ENCODE measurements around the gene ARHGAP26. TPM values are rescaled to one million over a fixed set of nuclear protein-coding genes. Genes with fewer than 3 reads are reported as not detected.

ARHGAP26 gene
- total and polyA plus RNA-seq, 4 donors: 5.4 to 52.3 (median 30.4) TPM

DNA sequence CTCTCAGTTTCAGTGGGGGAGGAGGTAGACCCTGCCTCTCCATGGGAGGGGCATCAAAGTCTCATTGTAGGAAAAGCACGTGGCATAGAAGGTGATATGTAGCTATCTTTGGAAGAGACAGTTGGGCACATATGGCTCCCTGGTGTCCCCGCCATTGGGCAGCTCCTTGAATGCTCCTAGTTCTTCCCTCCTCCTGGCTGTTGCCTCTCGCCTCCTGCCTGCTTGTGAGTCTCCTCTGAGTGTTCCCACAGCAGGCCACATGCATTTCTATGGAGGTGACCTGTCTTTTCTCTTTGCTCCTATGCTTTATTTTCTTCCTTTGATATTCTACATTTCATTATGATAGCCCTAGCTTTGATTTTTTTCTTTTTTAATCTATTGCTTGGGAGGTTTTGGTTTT is 138.5 kb downstream of the ARHGAP26 start:
- Histone ChIP-seq H3K9me3 (ENCODE audit: control insufficient read depth in 4 of 4, insufficient read depth in 3 of 4, low read length in 3 of 4) (no peaks in the 10 kb centered on the region), H3K4me1 (ENCODE audit: control insufficient read depth in 5 of 5, insufficient read depth in 5 of 5, low read length in 5 of 5) (peaks cover 0 to 14% (median 3%) of the 10 kb centered on the region in 5 donors), H3K27ac (ENCODE audit: low read depth in 1 of 2, low read length in 1 of 2) (no peak overlapping the region), H3K4me3 (no peak overlapping the region), H3K36me3 (ENCODE audit: control insufficient read depth in 4 of 4, insufficient read depth in 4 of 4, low read length in 4 of 4) (peaks cover 0 to 40% (median 6%) of the 10 kb centered on the region in 4 donors), H3K27me3 (ENCODE audit: control insufficient read depth in 3 of 3, insufficient read depth in 3 of 3, low read length in 2 of 3) (no peaks in the 10 kb centered on the region), H3K9ac (ENCODE audit: insufficient read depth in 1 of 2, low read length in 2 of 2) (no peak overlapping the region)
- DNase-seq (no peak), ATAC-seq (ENCODE audit: insufficient read depth, low FRiP score) (no peak)
- TF ChIP-seq, protein P1, sequence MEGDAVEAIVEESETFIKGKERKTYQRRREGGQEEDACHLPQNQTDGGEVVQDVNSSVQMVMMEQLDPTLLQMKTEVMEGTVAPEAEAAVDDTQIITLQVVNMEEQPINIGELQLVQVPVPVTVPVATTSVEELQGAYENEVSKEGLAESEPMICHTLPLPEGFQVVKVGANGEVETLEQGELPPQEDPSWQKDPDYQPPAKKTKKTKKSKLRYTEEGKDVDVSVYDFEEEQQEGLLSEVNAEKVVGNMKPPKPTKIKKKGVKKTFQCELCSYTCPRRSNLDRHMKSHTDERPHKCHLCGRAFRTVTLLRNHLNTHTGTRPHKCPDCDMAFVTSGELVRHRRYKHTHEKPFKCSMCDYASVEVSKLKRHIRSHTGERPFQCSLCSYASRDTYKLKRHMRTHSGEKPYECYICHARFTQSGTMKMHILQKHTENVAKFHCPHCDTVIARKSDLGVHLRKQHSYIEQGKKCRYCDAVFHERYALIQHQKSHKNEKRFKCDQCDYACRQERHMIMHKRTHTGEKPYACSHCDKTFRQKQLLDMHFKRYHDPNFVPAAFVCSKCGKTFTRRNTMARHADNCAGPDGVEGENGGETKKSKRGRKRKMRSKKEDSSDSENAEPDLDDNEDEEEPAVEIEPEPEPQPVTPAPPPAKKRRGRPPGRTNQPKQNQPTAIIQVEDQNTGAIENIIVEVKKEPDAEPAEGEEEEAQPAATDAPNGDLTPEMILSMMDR (IDR thresholded peaks at IDR 0.05; ENCODE audit: control extremely low read depth, extremely low read depth): no peak
- WGBS, 2 donors: 91 to 98% methylated on average over 3 of the region's 3 CpGs

DNA sequence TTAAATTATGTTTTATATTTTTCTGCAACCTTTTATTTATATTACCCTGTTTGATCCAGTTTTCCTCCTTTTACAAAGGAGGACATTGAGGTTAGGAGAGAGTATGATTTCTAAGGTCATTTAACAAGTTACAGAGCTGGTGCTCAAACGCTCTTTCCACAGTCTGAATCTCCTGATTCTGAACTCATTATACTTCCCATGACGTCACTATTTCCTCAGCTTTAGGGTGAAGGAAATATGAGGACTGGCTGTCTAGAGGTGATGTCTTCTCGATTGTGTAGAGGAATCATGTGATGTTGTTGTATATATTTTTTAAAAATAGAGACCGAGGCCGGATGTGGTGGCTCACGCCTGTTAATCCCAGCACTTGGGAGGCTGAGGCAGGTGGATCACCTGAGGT is 140.0 kb downstream of the ARHGAP26 start:
- TF ChIP-seq, protein P1 (IDR thresholded peaks at IDR 0.05; ENCODE audit: control extremely low read depth, extremely low read depth): no peak
- H3K9ac ChIP-seq (ENCODE audit: insufficient read depth in 1 of 2, low read length in 2 of 2): no peak overlapping the region
- H3K4me3 ChIP-seq: no peak overlapping the region
- H3K36me3 ChIP-seq (ENCODE audit: control insufficient read depth in 4 of 4, insufficient read depth in 4 of 4, low read length in 4 of 4): peaks cover 0 to 37% (median 7%) of the 10 kb centered on the region in 4 donors
- no peaks in the 10 kb centered on the region for H3K27me3 ChIP-seq (ENCODE audit: control insufficient read depth in 3 of 3, insufficient read depth in 3 of 3, low read length in 2 of 3)
- 71 to 80% methylated on average over 6 of the region's 6 CpGs for WGBS, 2 donors
- no peaks in the 10 kb centered on the region for H3K9me3 ChIP-seq (ENCODE audit: control insufficient read depth in 4 of 4, insufficient read depth in 3 of 4, low read length in 3 of 4)
- ATAC-seq (ENCODE audit: insufficient read depth, low FRiP score) (no peak), DNase-seq (no peak)
- H3K27ac ChIP-seq (ENCODE audit: low read depth in 1 of 2, low read length in 1 of 2): no peak overlapping the region
- peaks cover 0 to 20% (median 3%) of the 10 kb centered on the region in 5 donors for H3K4me1 ChIP-seq (ENCODE audit: control insufficient read depth in 5 of 5, insufficient read depth in 5 of 5, low read length in 5 of 5)

DNA sequence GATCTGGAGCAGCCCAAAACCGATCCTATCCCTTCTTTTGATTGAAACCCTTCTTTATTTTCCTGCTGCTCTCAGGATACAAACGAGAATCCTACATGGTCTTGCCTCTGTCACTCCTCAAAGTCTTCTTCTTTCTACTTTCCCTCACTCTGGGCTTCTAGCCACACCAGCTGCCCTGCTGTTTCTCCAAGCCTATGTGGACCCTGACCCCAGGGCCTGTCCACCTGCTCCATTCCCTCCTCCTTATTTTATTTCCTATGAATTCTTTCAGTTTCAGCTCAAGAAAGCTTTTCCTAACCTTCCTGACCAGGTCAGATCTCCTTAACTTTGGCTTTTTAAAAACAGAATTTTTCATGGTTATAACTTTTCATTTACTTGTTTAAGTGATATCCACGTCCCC is 141.0 kb downstream of the ARHGAP26 start:
- Histone ChIP-seq H3K27me3 (ENCODE audit: control insufficient read depth in 3 of 3, insufficient read depth in 3 of 3, low read length in 2 of 3) (no peaks in the 10 kb centered on the region), H3K4me1 (ENCODE audit: control insufficient read depth in 5 of 5, insufficient read depth in 5 of 5, low read length in 5 of 5) (peaks cover 0 to 20% (median 3%) of the 10 kb centered on the region in 5 donors), H3K9me3 (ENCODE audit: control insufficient read depth in 4 of 4, insufficient read depth in 3 of 4, low read length in 3 of 4) (no peaks in the 10 kb centered on the region), H3K27ac (ENCODE audit: low read depth in 1 of 2, low read length in 1 of 2) (no peak overlapping the region), H3K36me3 (ENCODE audit: control insufficient read depth in 4 of 4, insufficient read depth in 4 of 4, low read length in 4 of 4) (peaks cover 0 to 32% (median 6%) of the 10 kb centered on the region in 4 donors), H3K4me3 (no peak overlapping the region), H3K9ac (ENCODE audit: insufficient read depth in 1 of 2, low read length in 2 of 2) (no peak overlapping the region)
- ATAC-seq (ENCODE audit: insufficient read depth, low FRiP score) (no peak), DNase-seq (no peak)
- 91 to 95% methylated on average over 3 of the region's 3 CpGs for WGBS, 2 donors
- TF ChIP-seq, protein P1 (IDR thresholded peaks at IDR 0.05; ENCODE audit: control extremely low read depth, extremely low read depth): no peak

DNA sequence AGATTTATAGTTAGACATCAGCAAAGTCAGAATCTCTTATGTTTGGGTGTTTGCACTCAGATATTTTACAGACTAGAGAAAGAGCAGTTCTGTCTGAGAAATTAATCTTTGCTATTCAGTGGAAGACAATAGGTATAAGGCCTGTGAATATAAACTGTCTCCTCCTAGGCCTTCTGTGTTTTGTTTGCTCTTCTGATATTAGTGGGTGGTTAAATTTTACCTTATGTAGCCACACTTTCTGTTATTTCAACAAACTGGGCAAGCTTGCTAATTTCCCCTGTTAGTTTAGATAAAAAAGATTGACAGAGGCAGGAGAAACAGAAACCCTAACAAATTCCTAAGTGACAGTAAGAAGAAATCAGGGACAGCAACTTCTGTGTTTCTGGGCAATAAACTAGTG is 141.6 kb downstream of the ARHGAP26 start:
- Histone ChIP-seq H3K27ac (ENCODE audit: low read depth in 1 of 2, low read length in 1 of 2) (no peak overlapping the region), H3K36me3 (ENCODE audit: control insufficient read depth in 4 of 4, insufficient read depth in 4 of 4, low read length in 4 of 4) (peaks cover 0 to 32% (median 6%) of the 10 kb centered on the region in 4 donors), H3K4me1 (ENCODE audit: control insufficient read depth in 5 of 5, insufficient read depth in 5 of 5, low read length in 5 of 5) (peaks cover 0 to 20% (median 3%) of the 10 kb centered on the region in 5 donors), H3K9ac (ENCODE audit: insufficient read depth in 1 of 2, low read length in 2 of 2) (no peak overlapping the region), H3K27me3 (ENCODE audit: control insufficient read depth in 3 of 3, insufficient read depth in 3 of 3, low read length in 2 of 3) (no peaks in the 10 kb centered on the region), H3K9me3 (ENCODE audit: control insufficient read depth in 4 of 4, insufficient read depth in 3 of 4, low read length in 3 of 4) (no peaks in the 10 kb centered on the region), H3K4me3 (no peak overlapping the region)
- TF ChIP-seq, protein P1 (IDR thresholded peaks at IDR 0.05; ENCODE audit: control extremely low read depth, extremely low read depth): no peak
- no peak for DNase-seq
- ATAC-seq (ENCODE audit: insufficient read depth, low FRiP score): no peak

Measured in lung (tissue), 12 donors.